HG03439 (cell line): ENCODE measurements around the gene KIAA0586.
"Not testable (repeated sequence)": the region's sequence is repeated elsewhere in the genome, so short reads cannot be mapped to it uniquely, and the experiment has no call there.

Experiments
- ATAC-seq: cut with Tn5 transposase; IDR thresholded peaks from one replicate; pipeline ENCODE4 v1.9.1; 2021; ENCODE audit warnings: mild to moderate bottlenecking, moderate library complexity; ENCODE audit not compliant: unreplicated experiment

KIAA0586 gene

GRCh38 chr14:58543253-58543652 lies 115.7 kb downstream of the KIAA0586 start:
- ATAC-seq = no peak

GRCh38 chr14:58547649-58548048 lies 120.1 kb downstream of the KIAA0586 start:
- ATAC-seq = no peak

GRCh38 chr14:58549105-58549757 lies 121.7 kb downstream of the KIAA0586 start:
- ATAC-seq = no peak

GRCh38 chr14:58553959-58554358 lies 126.4 kb downstream of the KIAA0586 start:
- ATAC-seq = no peak

GRCh38 chr14:58555647-58556046 lies 128.1 kb downstream of the KIAA0586 start:
- ATAC-seq = no peak

GRCh38 chr14:58557242-58557641 lies 129.7 kb downstream of the KIAA0586 start:
- ATAC-seq = no peak

DNA sequence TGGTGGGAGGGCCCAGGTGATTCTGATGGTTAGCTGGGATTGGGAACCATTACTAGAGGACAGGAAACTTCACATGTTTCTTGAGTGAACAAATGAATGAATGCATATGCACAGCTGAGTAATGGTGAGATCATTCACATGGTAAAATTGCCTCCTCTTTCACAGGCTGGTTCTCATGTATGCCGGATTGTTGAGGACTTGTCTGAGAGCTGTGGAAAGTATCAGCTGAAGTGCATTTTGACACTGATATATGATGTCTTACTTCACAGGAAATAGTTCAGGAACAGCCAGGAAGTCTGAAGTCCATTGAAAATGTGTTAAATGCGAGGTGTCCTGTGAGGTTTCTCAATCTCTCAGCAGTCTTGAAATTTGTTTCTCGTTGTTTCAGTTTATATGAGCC lies 132.7 kb downstream of the KIAA0586 start:
- no peak for ATAC-seq

GRCh38 chr14:58562141-58562540 lies 134.6 kb downstream of the KIAA0586 start:
- no peak for ATAC-seq

DNA sequence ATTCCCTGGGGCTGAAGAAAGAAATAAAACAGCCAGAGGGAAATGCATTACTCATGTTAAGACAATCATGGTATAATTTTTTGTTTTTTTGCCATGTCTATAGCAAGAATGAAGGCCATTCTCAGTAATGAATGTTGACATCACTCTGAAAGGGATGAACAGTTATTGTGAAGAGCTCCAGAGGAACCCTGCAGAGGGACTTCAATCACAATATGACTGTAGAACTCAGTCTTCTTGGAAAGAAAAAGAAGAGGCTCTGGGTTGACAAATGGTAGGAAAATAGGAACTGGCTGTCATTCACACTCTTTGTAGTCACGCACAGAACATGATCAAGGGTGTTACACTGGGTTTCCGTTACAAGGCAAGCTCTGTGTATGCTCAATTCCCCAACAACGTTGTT lies 136.5 kb downstream of the KIAA0586 start:
- no peak for ATAC-seq

- no peak for ATAC-seq
Observed at GRCh38 chr14:58565832-58566231, 138.3 kb downstream of the KIAA0586 start.

- ATAC-seq = no peak
Observed at GRCh38 chr14:58566979-58567378, 139.5 kb downstream of the KIAA0586 start.

- no peak for ATAC-seq
Observed at GRCh38 chr14:58568322-58568721, 140.8 kb downstream of the KIAA0586 start.

GRCh38 chr14:58571256-58571655 lies 143.7 kb downstream of the KIAA0586 start:
- no peak for ATAC-seq

DNA sequence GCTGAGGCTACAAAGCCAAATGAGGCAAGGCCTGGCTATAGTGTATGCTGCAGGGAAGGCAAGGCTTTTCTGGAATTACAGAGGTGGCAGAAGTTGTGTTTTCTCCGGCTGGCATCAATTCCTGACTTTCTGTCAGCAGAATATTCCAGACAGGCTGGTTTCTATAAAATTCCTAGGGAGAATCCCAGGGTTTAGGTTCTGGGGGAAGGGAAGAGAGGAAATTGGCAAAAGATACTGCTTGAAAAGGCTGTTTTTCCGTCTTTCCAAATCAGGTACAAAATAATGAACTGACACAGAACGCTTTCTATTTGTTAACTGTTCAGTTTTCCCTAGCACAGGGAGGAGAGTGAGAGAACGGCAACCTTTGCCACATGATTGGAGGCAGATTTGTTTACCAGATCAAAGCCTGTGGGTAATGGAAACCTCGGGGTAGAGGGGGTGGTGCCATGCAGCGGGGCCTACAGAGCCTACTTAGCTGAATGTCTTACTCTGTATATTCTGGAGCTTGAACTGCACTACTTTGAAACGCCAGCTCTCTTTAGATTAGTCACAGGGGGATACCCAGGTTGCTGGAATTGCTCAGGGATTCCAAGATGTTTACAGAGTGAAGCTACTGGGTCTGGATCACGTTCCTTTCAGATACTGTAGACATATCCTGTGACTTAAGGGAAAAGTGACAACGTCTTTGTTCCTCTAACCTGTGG lies 144.4 kb downstream of the KIAA0586 start:
- no peak for ATAC-seq

GRCh38 chr14:58572473-58572853 lies 144.9 kb downstream of the KIAA0586 start:
- no peak for ATAC-seq

DNA sequence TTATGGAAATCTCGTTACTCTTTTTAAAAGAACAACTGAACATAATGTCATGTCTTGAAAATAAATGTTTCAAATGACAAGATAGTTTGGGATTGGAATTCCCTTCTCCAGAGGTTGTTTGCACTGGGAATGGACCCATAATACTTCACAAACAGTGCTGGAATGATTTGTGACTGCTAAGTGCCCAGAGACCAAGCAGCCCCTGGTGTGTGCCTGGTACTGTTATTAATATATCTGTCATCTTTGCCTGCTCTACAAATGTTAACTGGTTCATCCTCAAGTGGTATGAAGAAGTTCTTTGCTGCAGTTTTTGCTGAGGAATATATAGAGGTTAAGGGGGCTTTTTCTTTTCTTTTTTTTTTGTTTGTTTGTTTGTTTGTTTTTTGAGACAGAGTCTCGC lies 145.3 kb downstream of the KIAA0586 start:
- ATAC-seq = no peak

DNA sequence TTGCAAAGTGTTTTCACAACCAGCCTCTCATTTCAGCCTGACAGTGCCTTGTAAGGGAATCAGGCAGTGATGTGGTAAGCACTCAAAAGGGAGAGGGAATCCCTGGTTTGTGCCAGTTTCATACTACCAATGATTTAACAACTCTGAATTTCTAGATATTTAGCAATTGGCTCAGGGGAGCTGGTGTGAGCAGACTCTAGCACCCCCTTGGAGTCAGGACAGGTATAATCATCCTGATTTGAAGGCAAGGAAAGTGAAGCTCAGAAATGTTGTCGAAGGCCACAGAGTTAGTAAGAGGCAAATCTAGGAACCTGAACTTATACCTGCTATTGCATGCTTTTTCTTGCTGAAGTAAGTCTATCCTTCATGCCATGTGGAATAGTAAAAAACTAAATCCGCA lies 147.1 kb downstream of the KIAA0586 start:
- no peak for ATAC-seq

GRCh38 chr14:58575956-58576355 lies 148.4 kb downstream of the KIAA0586 start:
- ATAC-seq = no peak

DNA sequence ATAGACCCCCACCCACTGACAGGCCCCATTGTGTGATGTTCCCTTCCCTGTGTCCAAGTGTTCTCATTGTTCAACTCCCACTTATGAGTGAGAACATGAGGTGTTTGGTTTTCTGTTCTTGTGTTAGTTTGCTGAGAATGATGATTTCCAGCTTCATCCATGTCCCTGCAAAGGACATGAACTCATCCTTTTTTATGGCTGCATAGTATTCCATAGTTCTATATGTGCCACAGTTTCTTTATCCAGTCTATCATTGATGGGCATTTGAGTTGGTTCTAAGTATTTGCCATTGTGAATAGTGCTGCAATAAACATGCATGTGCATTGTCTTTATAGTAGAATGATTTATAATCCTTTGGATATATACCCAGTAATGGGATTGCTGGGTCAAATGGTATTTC lies 152.5 kb downstream of the KIAA0586 start:
- ATAC-seq = not testable (repeated sequence)

DNA sequence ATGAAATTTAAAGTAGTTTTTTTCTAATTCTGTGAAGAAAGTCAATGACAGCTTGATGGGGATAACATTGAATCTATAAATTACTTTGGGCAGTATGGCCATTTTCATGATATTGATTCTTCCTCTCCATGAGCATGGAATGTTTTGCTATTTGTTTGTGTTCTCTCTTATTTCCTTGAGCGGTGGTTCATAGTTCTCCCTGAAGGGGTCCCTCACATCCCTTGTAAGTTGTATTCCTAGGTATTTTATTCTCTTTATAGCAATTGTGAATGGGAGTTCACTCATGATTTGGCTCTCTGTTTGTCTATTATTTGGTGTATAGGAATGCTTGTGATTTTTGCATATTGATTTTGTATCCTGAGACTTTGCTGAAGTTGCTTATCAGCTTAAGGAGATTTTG lies 153.9 kb downstream of the KIAA0586 start:
- not testable (repeated sequence) for ATAC-seq

- no peak for ATAC-seq
Observed at GRCh38 chr14:58584383-58584782, 156.9 kb downstream of the KIAA0586 start.

- no peak for ATAC-seq
Observed at GRCh38 chr14:58587271-58587670, 159.8 kb downstream of the KIAA0586 start.

GRCh38 chr14:58588321-58588720 lies 160.8 kb downstream of the KIAA0586 start:
- not testable (repeated sequence) for ATAC-seq
